ENCODE measurements around the gene PGAP3. TPM values are rescaled to one million over a fixed set of nuclear protein-coding genes. Genes with fewer than 3 reads are reported as not detected.

Gene PGAP3
- total and polyA plus RNA-seq, 8 donors, result 17.2 to 46.5 (median 39.5) TPM

DNA sequence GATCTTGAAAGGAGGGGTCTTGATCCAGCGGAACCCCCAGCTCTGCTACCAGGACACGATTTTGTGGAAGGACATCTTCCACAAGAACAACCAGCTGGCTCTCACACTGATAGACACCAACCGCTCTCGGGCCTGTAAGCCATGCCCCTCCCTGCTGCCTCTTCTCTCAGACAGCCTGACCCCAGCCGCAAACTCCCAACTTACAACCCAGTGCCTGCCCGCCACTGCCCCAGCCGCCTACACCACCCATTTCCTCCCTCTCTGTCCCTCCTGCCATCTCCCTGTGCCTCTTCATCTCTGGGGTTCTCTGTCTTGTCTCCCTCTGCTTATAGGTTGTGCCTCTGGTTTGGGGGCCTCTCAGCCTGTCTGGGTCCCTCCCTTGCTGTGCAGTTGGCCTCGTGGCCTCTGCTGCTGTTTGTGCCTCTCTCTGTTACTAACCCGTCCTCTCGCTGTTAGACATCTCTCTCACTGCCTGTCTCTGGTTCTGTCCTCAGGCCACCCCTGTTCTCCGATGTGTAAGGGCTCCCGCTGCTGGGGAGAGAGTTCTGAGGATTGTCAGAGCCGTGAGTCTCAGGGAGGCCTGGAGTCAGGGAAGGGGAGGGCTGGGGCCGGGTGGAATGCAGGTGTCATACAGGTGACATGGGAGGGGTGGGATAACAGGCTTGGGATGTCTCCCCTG is 21.6 kb upstream of the PGAP3 start:
- Histone ChIP-seq H3K9me3 (no peaks in the 10 kb centered on the region), H3K27ac (no peak overlapping the region), H3K36me3 (peaks cover 0 to 55% of the 10 kb centered on the region in 2 donors), H3K4me3 (no peak overlapping the region), H3K4me1 (peaks cover 7 to 9% of the 10 kb centered on the region in 2 donors), H3K27me3 (no peaks in the 10 kb centered on the region)
- intact Hi-C loops (cut with DNase I), result no loop called here
- TF ChIP-seq, protein P1, sequence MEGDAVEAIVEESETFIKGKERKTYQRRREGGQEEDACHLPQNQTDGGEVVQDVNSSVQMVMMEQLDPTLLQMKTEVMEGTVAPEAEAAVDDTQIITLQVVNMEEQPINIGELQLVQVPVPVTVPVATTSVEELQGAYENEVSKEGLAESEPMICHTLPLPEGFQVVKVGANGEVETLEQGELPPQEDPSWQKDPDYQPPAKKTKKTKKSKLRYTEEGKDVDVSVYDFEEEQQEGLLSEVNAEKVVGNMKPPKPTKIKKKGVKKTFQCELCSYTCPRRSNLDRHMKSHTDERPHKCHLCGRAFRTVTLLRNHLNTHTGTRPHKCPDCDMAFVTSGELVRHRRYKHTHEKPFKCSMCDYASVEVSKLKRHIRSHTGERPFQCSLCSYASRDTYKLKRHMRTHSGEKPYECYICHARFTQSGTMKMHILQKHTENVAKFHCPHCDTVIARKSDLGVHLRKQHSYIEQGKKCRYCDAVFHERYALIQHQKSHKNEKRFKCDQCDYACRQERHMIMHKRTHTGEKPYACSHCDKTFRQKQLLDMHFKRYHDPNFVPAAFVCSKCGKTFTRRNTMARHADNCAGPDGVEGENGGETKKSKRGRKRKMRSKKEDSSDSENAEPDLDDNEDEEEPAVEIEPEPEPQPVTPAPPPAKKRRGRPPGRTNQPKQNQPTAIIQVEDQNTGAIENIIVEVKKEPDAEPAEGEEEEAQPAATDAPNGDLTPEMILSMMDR (IDR thresholded peaks at IDR 0.05), result no peak
- DNase-seq (peak in 1 of 4 donors; percentile 59), ATAC-seq (no peak)

DNA sequence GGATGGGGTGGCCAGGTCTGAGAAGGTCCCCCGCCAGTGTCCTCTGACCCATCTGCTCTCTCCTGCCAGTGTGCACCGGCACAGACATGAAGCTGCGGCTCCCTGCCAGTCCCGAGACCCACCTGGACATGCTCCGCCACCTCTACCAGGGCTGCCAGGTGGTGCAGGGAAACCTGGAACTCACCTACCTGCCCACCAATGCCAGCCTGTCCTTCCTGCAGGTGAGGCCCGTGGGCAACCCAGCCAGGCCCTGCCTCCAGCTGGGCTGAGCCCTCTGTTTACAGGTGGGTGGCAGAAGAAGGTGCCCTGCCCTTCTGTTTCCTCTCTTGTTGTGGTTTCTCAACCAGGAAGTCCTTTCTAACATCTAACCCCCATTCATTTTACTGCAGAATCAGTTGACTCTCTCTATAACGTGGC is 19.1 kb upstream of the PGAP3 start:
- DNase-seq (peak in 1 of 4 donors; percentile 64), ATAC-seq (no peak)
- intact Hi-C loops (cut with DNase I), result no loop called here
- peaks cover 0 to 46% of the 10 kb centered on the region in 2 donors for H3K36me3 ChIP-seq
- H3K4me1 ChIP-seq, result peaks cover 11 to 26% of the 10 kb centered on the region in 2 donors
- TF ChIP-seq, protein P1 (IDR thresholded peaks at IDR 0.05), result no peak
- peak overlapping the region in 1 of 2 donors; percentile 66 for H3K27ac ChIP-seq
- H3K27me3 ChIP-seq, result peaks cover 0 to 2% of the 10 kb centered on the region in 2 donors
- H3K9me3 ChIP-seq, result no peaks in the 10 kb centered on the region
- H3K4me3 ChIP-seq, result no peak overlapping the region

DNA sequence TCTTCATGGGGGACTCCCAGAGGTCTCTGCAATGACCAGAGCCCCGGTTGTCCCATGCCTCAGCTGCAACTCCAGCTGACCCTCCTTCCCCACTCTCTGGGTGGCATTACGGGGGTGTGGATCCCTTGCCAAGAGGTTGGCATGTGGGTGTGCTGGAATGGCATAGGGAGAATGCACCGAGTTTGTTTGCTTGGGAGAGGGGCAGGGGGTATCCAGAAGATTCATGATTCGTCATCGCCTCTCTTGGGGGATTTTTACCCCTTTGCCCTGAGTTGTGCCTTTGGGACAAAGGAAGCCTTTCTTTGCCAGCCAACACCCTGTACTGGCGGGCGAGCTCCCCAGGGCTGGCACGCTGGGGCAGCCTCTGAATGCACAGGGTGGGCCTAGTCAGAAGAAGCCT is 18.5 kb upstream of the PGAP3 start:
- no peak overlapping the region for H3K4me3 ChIP-seq
- DNase-seq, result peak in 1 of 4 donors; percentile 29
- no peak for ATAC-seq
- peak overlapping the region; percentile 66 for H3K27ac ChIP-seq
- H3K27me3 ChIP-seq, result peaks cover 0 to 7% of the 10 kb centered on the region in 2 donors
- H3K9me3 ChIP-seq, result no peaks in the 10 kb centered on the region
- intact Hi-C loops (cut with DNase I), result no loop called here
- H3K4me1 ChIP-seq, result peaks cover 16 to 29% of the 10 kb centered on the region in 2 donors
- peaks cover 0 to 42% of the 10 kb centered on the region in 2 donors for H3K36me3 ChIP-seq
- TF ChIP-seq, protein P1 (IDR thresholded peaks at IDR 0.05), result no peak

DNA sequence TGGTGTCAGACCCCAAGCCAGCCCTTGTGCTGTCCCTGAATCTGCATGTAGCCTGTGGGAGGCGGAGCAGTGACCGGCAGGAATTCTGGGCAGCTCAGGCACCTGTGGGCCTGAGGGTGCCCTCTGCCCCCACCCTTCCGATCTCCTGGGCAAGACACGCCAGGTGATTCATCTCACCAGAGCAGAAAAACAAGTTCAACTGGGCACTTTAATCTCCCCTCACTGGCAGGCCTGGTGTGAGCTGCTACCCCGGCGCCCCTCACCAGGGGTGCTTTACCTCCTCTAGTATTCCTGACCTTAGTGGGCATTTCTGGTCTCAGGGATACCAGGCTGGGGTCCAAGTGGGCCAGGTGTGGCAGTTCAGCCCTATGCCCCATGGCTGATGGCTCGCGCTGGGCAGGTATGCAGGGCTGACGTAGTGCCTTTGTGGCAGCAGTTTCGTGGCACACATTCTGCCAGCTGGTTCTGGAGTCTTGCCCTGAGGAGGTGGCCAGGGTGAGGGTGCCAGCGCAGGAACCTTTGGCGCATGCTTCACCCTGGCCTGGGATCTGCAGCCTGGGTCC is 18.0 kb upstream of the PGAP3 start:
- peak in 3 of 4 donors; percentile 81 to 84 (median 84) for DNase-seq
- TF ChIP-seq, protein P1 (IDR thresholded peaks at IDR 0.05), result no peak
- Histone ChIP-seq H3K4me1 (peaks cover 19 to 33% of the 10 kb centered on the region in 2 donors), H3K9me3 (no peaks in the 10 kb centered on the region), H3K27me3 (peaks cover 0 to 12% of the 10 kb centered on the region in 2 donors), H3K4me3 (no peak overlapping the region), H3K27ac (peak overlapping the region; percentile 66), H3K36me3 (peaks cover 0 to 37% of the 10 kb centered on the region in 2 donors)
- peak; percentile 80 for ATAC-seq
- intact Hi-C loops (cut with DNase I), result no loop called here

DNA sequence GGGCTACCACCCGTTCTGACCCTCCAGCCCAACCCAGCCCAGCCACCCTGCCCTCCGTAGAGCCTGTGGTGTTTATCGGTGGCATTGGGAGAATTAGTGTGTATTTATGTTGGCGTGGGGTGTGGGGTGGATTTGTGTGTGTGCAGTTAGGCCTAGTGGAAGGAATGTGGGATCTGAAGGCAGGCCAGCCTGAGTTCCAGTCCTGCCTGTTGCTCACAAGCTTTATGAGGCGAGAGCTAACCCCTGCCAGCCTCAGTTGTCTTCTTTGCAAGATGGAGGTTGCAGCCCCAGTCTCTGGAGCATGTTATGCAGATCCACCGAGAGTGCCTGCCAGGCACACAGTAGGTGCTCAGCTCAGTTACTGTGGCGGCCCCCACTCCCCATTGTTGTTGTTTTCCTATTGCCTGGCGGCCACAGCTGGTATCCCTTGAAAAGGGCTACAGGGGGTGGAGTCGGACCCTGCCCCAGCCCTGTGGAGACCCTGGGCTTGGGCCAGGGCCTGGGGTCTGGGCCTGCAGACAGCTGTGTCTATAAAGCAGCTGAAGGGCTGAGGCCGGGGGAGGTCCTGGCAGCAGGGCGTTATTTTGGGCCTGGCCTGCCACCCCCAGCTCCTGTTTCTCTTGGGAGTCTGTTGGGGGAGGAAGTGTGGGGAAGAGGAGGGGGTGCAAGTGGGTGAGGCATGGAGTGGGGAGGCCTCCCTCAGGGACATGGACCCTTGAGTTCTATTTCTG is 17.1 kb upstream of the PGAP3 start:
- Histone ChIP-seq H3K27me3 (peaks cover 0 to 21% of the 10 kb centered on the region in 2 donors), H3K9me3 (no peaks in the 10 kb centered on the region), H3K27ac (peak overlapping the region; percentile 59 to 66), H3K4me3 (no peak overlapping the region), H3K36me3 (peaks cover 0 to 28% of the 10 kb centered on the region in 2 donors), H3K4me1 (peaks cover 19 to 33% of the 10 kb centered on the region in 2 donors)
- peak; percentile 31 for ATAC-seq
- TF ChIP-seq, protein P1 (IDR thresholded peaks at IDR 0.05), result peak; percentile 17 to 24
- DNase-seq, result peak in 3 of 4 donors; percentile 28 to 60 (median 46)
- intact Hi-C loops (cut with DNase I), result no loop called here

Data from left lung (tissue), 10 donors.